PC-3 (cell line): ENCODE measurements around the gene PPM1L.

ENCODE experiments used
- CTCF ChIP-seq: fragments of 300-600 bp; sonication (generic); conservative IDR thresholded peaks from 2 replicates; pipeline ENCODE4 v1.5.1; 2017; ENCODE audit warnings: antibody characterized with exemption, low read depth, mild to moderate bottlenecking, low read length
- EZH2 ChIP-seq: fragments of 300-600 bp; sonication (generic); IDR thresholded peaks from one replicate; pipeline ENCODE4 v1.6.1; 2017; ENCODE audit warnings: antibody characterized with exemption, mild to moderate bottlenecking, low read length; ENCODE audit not compliant: unreplicated experiment

- TF ChIP-seq CTCF (no peak), EZH2 (no peak)
Observed at GRCh38 chr3:160804762-160805161, 48.7 kb downstream of the PPM1L start.
